Activated T-cell treated with anti-CD3 and anti-CD28 coated beads for 48 hours (primary cell): ENCODE measurements around the gene PKN1.
A peak's percentile ranks its signal among the peaks of the same experiment; 100 is the strongest.

ENCODE experiments used
- DNase-seq: peaks from one replicate; pipeline ENCODE4 v3.0.0-alpha.2; 2020; ENCODE audit warnings: low read depth

The PKN1 gene

GRCh38 chr19:14467391-14467790 is 34.3 kb downstream of the PKN1 start:
- no peak for DNase-seq

- no peak for DNase-seq
These were observed 34.7 kb downstream of the PKN1 start for GRCh38 chr19:14467816-14468215.

- no peak for DNase-seq
These were observed 37.1 kb downstream of the PKN1 start for GRCh38 chr19:14470031-14470876.

- no peak for DNase-seq
These were observed 38.5 kb downstream of the PKN1 start for GRCh38 chr19:14471436-14472187.

DNA sequence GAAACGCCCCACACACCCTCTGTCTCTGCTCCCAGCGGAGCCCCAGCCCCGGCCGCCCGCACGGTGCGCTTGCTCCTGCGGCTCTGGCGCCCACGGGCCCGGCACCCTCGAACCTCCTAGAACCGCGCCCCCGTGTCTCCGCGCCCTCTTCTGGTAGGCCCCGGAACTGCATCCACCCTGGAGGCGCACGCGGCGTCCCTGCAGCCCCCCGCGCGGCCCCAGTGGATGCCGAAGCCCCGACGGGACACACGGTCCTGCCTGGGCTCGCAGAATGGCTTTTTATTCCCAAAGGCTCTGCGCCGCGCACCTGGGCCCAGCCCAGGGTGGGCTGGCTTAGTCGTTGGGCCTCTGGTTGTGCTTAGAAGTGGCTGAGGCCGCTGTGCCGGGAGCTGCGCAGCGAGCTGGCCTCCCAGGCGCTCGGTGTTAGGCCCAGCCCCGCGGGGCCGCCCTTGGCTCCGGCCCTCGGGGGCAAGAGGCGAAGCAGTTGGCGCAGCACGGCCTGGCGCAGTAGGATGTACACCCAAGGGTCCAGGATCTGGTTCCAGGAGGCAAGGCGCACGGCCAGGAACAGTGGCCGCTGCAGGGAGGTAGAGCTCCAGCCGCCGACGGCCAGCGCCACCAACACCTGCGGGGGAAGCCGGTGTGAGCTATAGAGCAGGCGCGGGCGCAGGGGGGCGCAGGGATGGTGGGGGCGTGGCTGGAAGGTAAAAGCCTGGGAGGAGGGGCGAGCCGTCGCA is 39.3 kb downstream of the PKN1 start:
- DNase-seq = peak; percentile 81

GRCh38 chr19:14473073-14473977 is 40.2 kb downstream of the PKN1 start:
- no peak for DNase-seq

DNA sequence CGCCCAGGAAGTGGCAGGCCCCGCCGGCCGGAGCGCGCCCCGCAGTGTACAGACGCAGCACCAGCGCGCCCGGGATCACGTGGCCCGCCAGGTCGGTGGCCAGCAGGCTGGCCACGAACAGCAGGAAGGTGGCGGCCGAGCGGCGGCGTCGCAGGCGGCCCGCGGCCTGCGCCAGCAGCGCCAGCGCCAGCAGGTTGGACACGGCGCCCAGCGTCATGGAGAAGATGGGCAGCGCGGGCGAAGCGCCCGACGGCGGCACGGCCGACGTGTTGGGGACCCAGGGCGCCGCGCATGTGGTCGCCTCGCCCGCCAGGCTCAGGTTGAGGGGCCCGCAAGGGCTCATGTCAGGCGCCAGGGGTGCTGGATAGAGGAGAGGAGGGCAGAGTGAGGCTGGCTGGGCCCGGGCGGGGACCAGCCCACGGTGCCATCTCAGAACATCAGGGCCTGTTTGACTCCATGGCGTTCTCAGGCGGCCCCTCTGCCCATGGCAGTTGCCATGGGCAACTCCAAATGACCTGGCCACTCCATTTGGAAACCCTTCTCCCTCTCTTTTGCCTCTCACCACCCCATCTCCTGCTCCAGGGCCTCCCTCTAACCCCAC is 41.0 kb downstream of the PKN1 start:
- DNase-seq = no peak

- no peak for DNase-seq
These were observed 41.7 kb downstream of the PKN1 start for GRCh38 chr19:14474827-14475226.

- DNase-seq = peak; percentile 43
These were observed 42.4 kb downstream of the PKN1 start, which contains the start of gene PTGER1 for GRCh38 chr19:14475251-14476073. TSS of gene PTGER1 (minus strand) at chr19:14475354. CDS start at chr19:14474320, 1,034 bp downstream.

GRCh38 chr19:14476327-14476672 is 43.2 kb downstream of the PKN1 start:
- no peak for DNase-seq

DNA sequence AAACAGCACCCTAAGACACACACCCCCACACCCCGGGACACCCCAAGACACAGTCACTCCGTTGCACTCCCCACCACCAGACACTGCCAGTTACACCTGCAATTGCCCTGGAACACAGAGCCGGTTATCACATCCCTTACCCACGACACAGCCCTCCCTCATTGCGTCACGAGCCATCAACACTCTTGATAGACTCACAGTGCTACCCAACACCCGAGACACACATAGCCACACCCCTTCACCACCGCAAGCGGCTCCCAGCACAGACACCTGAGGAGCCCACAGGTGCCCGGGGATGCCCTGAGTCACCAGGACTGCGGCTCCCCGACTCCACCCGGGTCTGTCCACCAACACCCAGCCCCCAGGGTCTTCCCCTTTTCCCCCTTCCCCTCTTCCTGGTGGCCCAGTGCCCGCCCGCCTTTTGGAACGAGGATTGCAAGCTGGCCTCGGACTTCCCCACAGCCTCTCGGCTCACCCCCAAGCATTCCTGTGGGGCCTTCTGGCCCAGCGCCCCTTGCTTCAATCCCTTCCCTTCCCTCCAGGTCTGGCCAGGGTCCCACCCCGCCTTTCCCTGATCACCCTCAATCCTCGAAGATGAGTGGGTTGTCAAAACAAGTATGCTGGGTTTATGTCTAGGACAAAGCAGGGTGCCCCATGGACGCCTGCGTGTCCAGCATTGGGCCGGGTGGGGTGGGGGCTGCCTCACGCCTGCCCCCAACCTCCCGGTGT is 43.7 kb downstream of the PKN1 start:
- no peak for DNase-seq

DNA sequence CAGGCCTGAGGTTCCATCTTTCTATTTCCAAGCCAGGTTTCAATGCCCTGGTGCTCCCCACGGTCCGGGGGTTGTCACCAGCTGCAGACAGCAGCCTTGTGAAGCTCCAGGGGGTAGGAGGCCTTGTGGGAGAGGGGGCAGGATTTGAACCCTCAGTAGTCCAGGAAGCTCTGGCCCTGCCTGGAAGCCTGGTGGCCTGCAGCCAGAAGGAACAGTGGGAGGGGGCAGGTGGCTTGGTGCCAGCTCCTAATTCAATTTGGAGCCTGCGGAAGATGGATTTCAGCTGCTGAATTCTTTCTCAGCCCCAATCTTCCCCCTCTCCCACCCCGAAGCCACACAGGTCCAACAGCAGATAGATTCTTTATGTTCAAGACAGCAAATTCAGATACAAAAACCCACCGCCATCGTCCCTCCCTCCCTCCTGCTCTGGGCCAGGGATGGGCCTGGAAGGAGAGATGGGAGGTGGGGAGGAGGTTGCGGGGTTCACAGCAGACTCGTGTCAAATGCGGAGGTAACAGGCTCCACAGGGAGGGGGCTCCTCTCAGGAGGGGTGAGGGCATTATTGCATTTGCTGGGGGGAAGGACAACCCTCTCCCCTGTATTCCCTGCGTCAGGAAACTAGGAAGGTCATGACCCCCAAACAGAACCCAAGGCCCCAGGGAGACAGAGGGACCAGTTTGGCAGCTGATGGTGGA is 44.5 kb downstream of the PKN1 start:
- no peak for DNase-seq

GRCh38 chr19:14478113-14478545 is 45.0 kb downstream of the PKN1 start:
- DNase-seq = no peak

DNA sequence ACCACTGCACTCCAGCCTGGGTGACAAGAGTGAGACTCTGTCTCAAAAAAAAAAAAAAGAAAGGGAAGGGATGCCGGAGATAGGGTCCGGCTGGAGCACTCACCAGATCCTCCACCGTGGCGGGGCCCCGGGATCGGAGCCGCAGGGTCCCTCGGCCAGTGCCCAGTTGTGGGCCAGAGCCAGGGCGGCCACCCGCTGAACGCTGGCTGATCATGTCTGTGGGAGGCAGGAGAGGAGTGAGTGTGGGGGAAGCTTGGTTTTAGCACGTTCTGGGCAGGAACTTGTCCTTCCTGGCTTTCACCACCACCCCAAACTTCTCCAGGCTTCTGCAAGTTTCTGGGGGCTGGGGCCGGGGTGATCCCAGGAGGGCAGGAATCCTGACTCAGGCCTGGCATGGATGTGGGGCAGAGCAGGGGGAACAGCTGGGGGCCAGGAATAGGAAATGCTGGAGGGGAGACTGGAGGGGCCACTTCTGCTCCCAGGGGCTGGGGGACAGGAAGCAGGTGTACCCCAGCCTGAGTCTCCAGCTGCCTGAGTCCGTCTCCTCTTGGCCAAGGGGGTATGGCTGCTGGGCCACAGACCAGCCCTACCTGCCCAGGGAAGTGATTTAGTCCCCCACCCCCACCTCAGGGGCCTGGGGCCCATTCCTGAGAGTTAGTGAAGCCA is 46.3 kb downstream of the PKN1 start:
- no peak for DNase-seq

DNA sequence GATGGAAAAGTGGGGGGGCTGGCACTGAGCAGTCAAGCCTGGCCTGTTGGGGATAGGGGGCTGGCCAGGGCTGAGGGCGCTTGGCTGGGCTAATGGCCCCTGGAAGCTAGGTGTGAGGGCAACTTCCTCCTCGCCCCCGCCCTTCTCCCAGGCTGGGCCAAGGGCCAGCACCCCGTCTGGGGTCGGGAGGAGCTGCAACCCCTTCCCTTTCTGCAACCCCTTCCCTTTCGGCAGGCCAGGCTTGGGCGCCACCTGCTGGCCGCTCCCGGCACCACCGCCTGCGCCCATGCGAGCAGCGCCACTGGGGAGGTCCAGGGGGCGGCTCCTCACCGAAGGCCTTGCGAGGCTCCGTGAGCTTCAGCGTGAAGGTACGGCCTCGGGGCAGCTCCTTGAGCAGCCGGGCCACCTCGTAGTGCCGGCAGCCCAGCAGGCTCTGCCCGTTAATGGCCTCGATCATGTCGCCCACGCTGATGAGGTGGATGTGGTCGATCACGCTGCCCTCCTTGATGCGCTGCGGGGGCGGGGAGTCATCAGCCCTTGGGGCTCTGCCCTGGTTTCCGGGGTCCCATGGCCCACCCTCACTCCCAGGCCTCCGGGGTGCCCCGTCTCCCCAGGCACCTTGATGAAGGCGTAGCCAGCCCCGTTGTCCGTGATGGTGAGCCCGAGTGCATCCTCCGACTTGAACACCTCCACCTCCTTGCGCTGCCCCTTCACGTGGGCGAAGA is 47.0 kb downstream of the PKN1 start:
- DNase-seq = peak; percentile 75

GRCh38 chr19:14480700-14481079 is 47.6 kb downstream of the PKN1 start:
- DNase-seq = no peak

GRCh38 chr19:14482172-14482941 is 49.3 kb downstream of the PKN1 start:
- no peak for DNase-seq
